CD4-positive, alpha-beta T cell (primary cell): ENCODE data around the gene POP4. TPM values are rescaled to one million over a fixed set of nuclear protein-coding genes. Genes with fewer than 3 reads are reported as not detected.

Experiments
- ATAC-seq: fragments of 200-7000 bp; cut with Tn5 transposase; one replicate; pipeline ENCODE4 v1.10.0; 2022; ENCODE audit warnings: mild to moderate bottlenecking; ENCODE audit not compliant: poor library complexity
- CTCF ChIA-PET: fragments of 350-600 bp; sonication (Branson Sonifier 250); formaldehyde crosslinking; loops from one replicate; lab custom pipeline; 2021; ENCODE audit warnings: antibody characterized with exemption, inconsistent platforms; lab: Charles Lee
- POLR2A ChIA-PET: fragments of 350-600 bp; sonication (Branson Sonifier 250); formaldehyde crosslinking; loops from one replicate; lab custom pipeline; 2021; ENCODE audit warnings: antibody characterized with exemption, inconsistent platforms; lab: Charles Lee
- DNase-seq, 14 experiments: peaks; one replicate each; pipeline ENCODE4 v3.0.0-alpha.2; 2013 to 2020; ENCODE audit warnings: mixed read lengths in 2 of 14
- H3K27ac ChIP-seq, 2 donors: one replicate each; pipeline versions ENCODE4 v1.5.1 to v1.7.0; 2013; ENCODE audit warnings: low read length in 2 of 2, low read depth in 1 of 2, mild to moderate bottlenecking in 1 of 2
- H3K27me3 ChIP-seq, 2 experiments: 1 replicate in 1 of 2; 2 replicates in 1 of 2; pipeline versions ENCODE4 v1.6.1 to v1.7.0; 2013; ENCODE audit warnings: low read length in 2 of 2, control low read depth in 1 of 2, mild to moderate bottlenecking in 1 of 2, moderate library complexity in 1 of 2; ENCODE audit not compliant: insufficient read depth in 2 of 2, control insufficient read depth in 1 of 2
- H3K36me3 ChIP-seq: one replicate; pipeline ENCODE4 v1.6.1; 2013; ENCODE audit warnings: low read length, control low read depth; ENCODE audit not compliant: insufficient read depth
- H3K4me1 ChIP-seq: one replicate; pipeline ENCODE4 v1.6.1; 2013; ENCODE audit warnings: low read length, control low read depth; ENCODE audit not compliant: insufficient read depth
- H3K4me3 ChIP-seq: one replicate; pipeline ENCODE4 v1.5.1; 2013; ENCODE audit warnings: mild to moderate bottlenecking, low read length, moderate library complexity
- H3K9me3 ChIP-seq, 2 experiments: 1 replicate in 1 of 2; 2 replicates in 1 of 2; pipeline versions ENCODE4 v1.6.1 to v1.7.0; 2013; ENCODE audit warnings: low read length in 2 of 2, mild to moderate bottlenecking in 2 of 2, control low read depth in 1 of 2, moderate library complexity in 1 of 2; ENCODE audit not compliant: control insufficient read depth in 1 of 2, insufficient read depth in 1 of 2
- H3K27ac Mint-ChIP-seq: one replicate; pipeline ENCODE4 v1.8.0; 2020; ENCODE audit warnings: mixed read lengths
- H3K27me3 Mint-ChIP-seq: one replicate; pipeline ENCODE4 v1.8.0; 2021; ENCODE audit warnings: mixed read lengths
- H3K36me3 Mint-ChIP-seq: one replicate; pipeline ENCODE4 v1.8.0; 2021; ENCODE audit warnings: low read depth, mixed read lengths
- H3K4me1 Mint-ChIP-seq: one replicate; pipeline ENCODE4 v1.8.0; 2021; ENCODE audit warnings: low read depth, mixed read lengths
- H3K4me3 Mint-ChIP-seq: one replicate; pipeline ENCODE4 v1.8.0; 2020; ENCODE audit warnings: mild to moderate bottlenecking, mixed read lengths
- H3K9me3 Mint-ChIP-seq: one replicate; pipeline ENCODE4 v1.8.0; 2020; ENCODE audit warnings: mixed read lengths
- CTCF ChIP-seq: fragments of 200-600 bp; IDR thresholded peaks from one replicate; pipeline ENCODE4 v1.8.0; 2022; ENCODE audit warnings: antibody characterized with exemption, mild to moderate bottlenecking
- intact Hi-C, 2 experiments: fragments of 100-400 bp; cut with DNase I in 1 of 2; cut with micrococcal nuclease in 1 of 2; formaldehyde crosslinking; loops; one replicate each; pipeline versions ENCODE4 v1.15.1 to v1.9.0; 2023 to 2025; cut with DNase I, micrococcal nuclease
- total RNA-seq, 174 experiments: library from RNA in 2 of 174; stranded (reverse) in 2 of 174; gene quantifications; one replicate each; pipeline ENCODE4 v1.2.3 and lab custom pipeline; 2021 to 2026

Gene POP4
- total RNA-seq, 2 experiments from 2014 or later, result 40.5 to 42.0 TPM

- H3K36me3 ChIP-seq, result peaks cover 78% of the 10 kb centered on the region
- no peak overlapping the region for H3K27ac Mint-ChIP-seq
- H3K4me1 Mint-ChIP-seq, result peaks cover 16% of the 10 kb centered on the region
- ChIA-PET POLR2A (interaction anchor here (1.4 to 8.4 kb wide), 4 partner anchors 12 to 102 kb away, joined by 3 to 276 read pairs (median 23); partner anchors contain the start of genes C19orf12 and PLEKHF1), CTCF (interaction anchor here (3.6 kb wide), 2 partner anchors 55 to 104 kb away, joined by 33 to 59 read pairs; partner anchors contain the start of genes C19orf12 and PLEKHF1)
- H3K4me1 ChIP-seq, result peaks cover 18% of the 10 kb centered on the region
- no peak overlapping the region for H3K27ac ChIP-seq
- no peaks in the 10 kb centered on the region for H3K9me3 ChIP-seq
- no peak for TF ChIP-seq CTCF
- H3K27me3 ChIP-seq, result no peaks in the 10 kb centered on the region
- ATAC-seq (no peak), DNase-seq (no peak)
- intact Hi-C loops, result loop anchor here in 1 of 2 experiments (10.0 kb wide), 1 partner anchor 263 kb away; no protein-coding TSS in a partner anchor
- H3K4me3 Mint-ChIP-seq, result no peak overlapping the region
- H3K27me3 Mint-ChIP-seq, result no peaks in the 10 kb centered on the region
- peaks cover 81% of the 10 kb centered on the region for H3K36me3 Mint-ChIP-seq
- H3K9me3 Mint-ChIP-seq, result no peaks in the 10 kb centered on the region
- no peak overlapping the region for H3K4me3 ChIP-seq
Measured at GRCh38 chr19:29612121-29612520, 6.0 kb downstream of the POP4 start.

- Mint-ChIP-seq H3K36me3 (peaks cover 80% of the 10 kb centered on the region), H3K9me3 (no peaks in the 10 kb centered on the region), H3K4me1 (peaks cover 16% of the 10 kb centered on the region), H3K27ac (no peak overlapping the region), H3K4me3 (no peak overlapping the region), H3K27me3 (no peaks in the 10 kb centered on the region)
- ChIA-PET POLR2A (interaction anchor here (8.4 kb wide), 1 partner anchor 101 kb away, joined by 276 read pairs; the partner anchor contains the start of gene C19orf12), CTCF (no interaction called here)
- no peak for ATAC-seq
- no peak overlapping the region for H3K4me3 ChIP-seq
- no peak overlapping the region for H3K27ac ChIP-seq
- no peaks in the 10 kb centered on the region for H3K27me3 ChIP-seq
- H3K4me1 ChIP-seq, result peaks cover 16% of the 10 kb centered on the region
- no peak for DNase-seq
- H3K36me3 ChIP-seq, result peaks cover 78% of the 10 kb centered on the region
- intact Hi-C loops, result loop anchor here in 1 of 2 experiments (10.0 kb wide), 1 partner anchor 262 kb away; no protein-coding TSS in a partner anchor
- no peaks in the 10 kb centered on the region for H3K9me3 ChIP-seq
- TF ChIP-seq CTCF, result no peak
Measured at GRCh38 chr19:29612801-29613595, 6.9 kb downstream of the POP4 start.

- H3K36me3 ChIP-seq, result peaks cover 72% of the 10 kb centered on the region
- H3K27ac ChIP-seq, result no peak overlapping the region
- Mint-ChIP-seq H3K27me3 (no peaks in the 10 kb centered on the region), H3K36me3 (peaks cover 73% of the 10 kb centered on the region), H3K4me3 (no peak overlapping the region), H3K4me1 (peaks cover 9% of the 10 kb centered on the region), H3K9me3 (no peaks in the 10 kb centered on the region), H3K27ac (no peak overlapping the region)
- DNase-seq (no peak), ATAC-seq (no peak)
- H3K4me3 ChIP-seq, result no peak overlapping the region
- H3K27me3 ChIP-seq, result no peaks in the 10 kb centered on the region
- POLR2A ChIA-PET, result interaction anchor here (1.1 to 1.2 kb wide), 2 partner anchors 54 to 67 kb away, joined by 3 to 4 read pairs; no protein-coding TSS in a partner anchor
- CTCF ChIA-PET, result no interaction called here
- no peaks in the 10 kb centered on the region for H3K9me3 ChIP-seq
- H3K4me1 ChIP-seq, result peaks cover 16% of the 10 kb centered on the region
- no peak for TF ChIP-seq CTCF
- intact Hi-C loops, result loop anchor here in 1 of 2 experiments (10.0 kb wide), 1 partner anchor 261 kb away; no protein-coding TSS in a partner anchor
Measured at GRCh38 chr19:29614046-29614445, 8.0 kb downstream of the POP4 start.
